ENCODE data around the gene ZNF354C.
A peak's percentile ranks its signal among the peaks of the same experiment; 100 is the strongest.
"Not testable (repeated sequence)": the region's sequence is repeated elsewhere in the genome, so short reads cannot be mapped to it uniquely, and the experiment has no call there.

The ZNF354C gene

GRCh38 chr5:179060116-179061008 lies at the start of gene ZNF354C:
Gene ZNF354C, plus strand, starts transcription at chr5:179060373. Its CDS starts 1,696 bp downstream, at chr5:179062069.
- DNase-seq = peak; percentile 87

- peak; percentile 96 for DNase-seq
These were observed 36.5 kb upstream of the ZNF354C start, which contains the start of gene ZNF879 for GRCh38 chr5:179023528-179024189. Gene ZNF879, plus strand, starts transcription at chr5:179023804. Its CDS starts 1,201 bp downstream, at chr5:179025005.

- no peak for DNase-seq
These were observed 27.1 kb upstream of the ZNF354C start for GRCh38 chr5:179033004-179033580.

GRCh38 chr5:179044765-179045164 lies 15.4 kb upstream of the ZNF354C start:
- no peak for DNase-seq

GRCh38 chr5:179051784-179052183 lies 8.4 kb upstream of the ZNF354C start:
- no peak for DNase-seq

- DNase-seq = no peak
These were observed 6.0 kb upstream of the ZNF354C start for GRCh38 chr5:179054036-179054785.

- no peak for DNase-seq
These were observed 5.3 kb upstream of the ZNF354C start for GRCh38 chr5:179054876-179055275.

- no peak for DNase-seq
These were observed 4.7 kb upstream of the ZNF354C start for GRCh38 chr5:179055436-179055835.

GRCh38 chr5:179055841-179056240 lies 4.3 kb upstream of the ZNF354C start:
- no peak for DNase-seq

GRCh38 chr5:179061025-179061424 lies 852 bp downstream of the ZNF354C start:
- DNase-seq = no peak

- DNase-seq = no peak
These were observed 5.5 kb downstream of the ZNF354C start for GRCh38 chr5:179065703-179066102.

- no peak for DNase-seq
These were observed 19.2 kb downstream of the ZNF354C start for GRCh38 chr5:179079165-179079987.

- DNase-seq = no peak
These were observed 20.6 kb downstream of the ZNF354C start for GRCh38 chr5:179080724-179081123.

GRCh38 chr5:179089502-179089901 lies 29.3 kb downstream of the ZNF354C start:
- DNase-seq = no peak

- DNase-seq = not testable (repeated sequence)
These were observed 41.1 kb downstream of the ZNF354C start for GRCh38 chr5:179101282-179101681.

GRCh38 chr5:179110528-179110927 lies 50.4 kb downstream of the ZNF354C start:
- DNase-seq = no peak

GRCh38 chr5:179111267-179112207 lies 51.4 kb downstream of the ZNF354C start:
- no peak for DNase-seq

GRCh38 chr5:179112469-179113142 lies 52.4 kb downstream of the ZNF354C start:
- no peak for DNase-seq

- DNase-seq = no peak
These were observed 53.0 kb downstream of the ZNF354C start for GRCh38 chr5:179113143-179113530.
